Measurements from ENCODE around the gene DDI1. TPM values are rescaled to one million over a fixed set of nuclear protein-coding genes. Genes with fewer than 3 reads are reported as not detected.

DDI1 gene
- total and polyA plus RNA-seq, 8 donors = not detected

DNA sequence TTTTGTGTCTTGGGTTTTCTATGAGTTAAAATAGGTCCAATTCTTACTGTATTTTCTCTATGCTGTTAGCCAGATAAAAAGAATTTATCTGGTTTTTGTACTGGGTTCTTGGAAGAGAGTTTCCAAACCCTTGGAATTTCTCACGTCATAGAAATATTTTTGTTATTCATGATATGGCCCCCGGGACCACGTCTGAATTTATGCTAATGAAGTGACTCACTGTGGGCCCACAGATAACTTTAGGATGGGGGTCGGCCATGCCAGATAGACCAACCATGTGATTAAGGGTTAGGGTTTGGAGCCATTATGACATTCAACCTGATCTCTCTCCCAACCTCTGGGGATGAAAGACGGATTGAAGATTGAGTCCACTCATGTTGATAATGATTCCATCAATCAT is 35.6 kb upstream of the DDI1 start:
- intact Hi-C loops (cut with DNase I; ENCODE audit: low total_unique reads) = no loop called here
- peak in 1 of 2 donors; percentile 22 for DNase-seq
- no peak overlapping the region for H3K4me3 ChIP-seq
- 59 to 89% (median 74%) methylated on average over 5 of the region's 5 CpGs for WGBS, 5 donors
- H3K36me3 ChIP-seq = no peaks in the 10 kb centered on the region
- H3K27me3 ChIP-seq = no peaks in the 10 kb centered on the region
- no peaks in the 10 kb centered on the region for H3K9me3 ChIP-seq
- TF ChIP-seq CTCF (IDR thresholded peaks at IDR 0.05) = no peak
- no peak for TF ChIP-seq EP300 (IDR thresholded peaks at IDR 0.05)
- no peak for TF ChIP-seq POLR2AphosphoS5 (IDR thresholded peaks at IDR 0.05)
- no peak for TF ChIP-seq POLR2A (IDR thresholded peaks at IDR 0.05)
- H3K4me1 ChIP-seq = peaks cover 0 to 19% (median 0%) of the 10 kb centered on the region in 4 donors
- H3K27ac ChIP-seq = no peak overlapping the region

- no peak for DNase-seq
- intact Hi-C loops (cut with DNase I; ENCODE audit: low total_unique reads) = no loop called here
- no peaks in the 10 kb centered on the region for H3K36me3 ChIP-seq
- no peak overlapping the region for H3K27ac ChIP-seq
- TF ChIP-seq POLR2AphosphoS5 (IDR thresholded peaks at IDR 0.05) = no peak
- no peak for TF ChIP-seq CTCF (IDR thresholded peaks at IDR 0.05)
- no peak for TF ChIP-seq POLR2A (IDR thresholded peaks at IDR 0.05)
- TF ChIP-seq EP300 (IDR thresholded peaks at IDR 0.05) = no peak
- H3K27me3 ChIP-seq = no peaks in the 10 kb centered on the region
- peaks cover 0 to 20% (median 0%) of the 10 kb centered on the region in 4 donors for H3K4me1 ChIP-seq
- H3K4me3 ChIP-seq = no peak overlapping the region
- no peaks in the 10 kb centered on the region for H3K9me3 ChIP-seq
- 64 to 83% (median 79%) methylated on average over 3 of the region's 3 CpGs for WGBS, 5 donors
Observed at GRCh38 chr11:104001561-104002056, 34.8 kb upstream of the DDI1 start.

DNA sequence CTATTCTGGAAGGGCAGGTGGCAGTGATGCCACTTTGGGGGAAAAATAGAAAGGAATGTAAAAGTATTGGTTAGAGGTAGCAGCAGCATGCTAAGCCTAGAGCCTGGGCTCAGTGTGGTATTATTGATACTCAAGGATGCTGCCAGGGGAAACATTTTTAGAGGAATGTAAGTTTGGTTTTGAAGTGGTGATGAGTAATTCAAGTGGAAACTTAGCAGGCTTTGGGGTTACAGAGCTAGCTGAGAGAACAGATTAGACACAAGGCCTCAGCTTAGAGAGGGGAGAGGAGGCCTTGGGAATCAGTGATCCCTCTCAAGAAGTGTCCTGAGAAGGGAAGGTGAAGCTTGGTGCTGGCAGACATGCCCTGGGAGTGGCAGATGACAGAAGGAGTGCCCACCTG is 32.9 kb upstream of the DDI1 start:
- Histone ChIP-seq H3K27me3 (no peaks in the 10 kb centered on the region), H3K4me1 (peaks cover 0 to 20% (median 0%) of the 10 kb centered on the region in 4 donors), H3K9me3 (no peaks in the 10 kb centered on the region), H3K4me3 (no peak overlapping the region), H3K27ac (peak overlapping the region in 1 of 5 donors; percentile 12), H3K36me3 (no peaks in the 10 kb centered on the region)
- intact Hi-C loops (cut with DNase I; ENCODE audit: low total_unique reads) = no loop called here
- DNase-seq = no peak
- TF ChIP-seq POLR2AphosphoS5 (IDR thresholded peaks at IDR 0.05) (no peak), POLR2A (IDR thresholded peaks at IDR 0.05) (no peak), EP300 (IDR thresholded peaks at IDR 0.05) (no peak), CTCF (IDR thresholded peaks at IDR 0.05) (no peak)

GRCh38 chr11:104005234-104005855 is 31.1 kb upstream of the DDI1 start:
- peak overlapping the region in 2 of 5 donors; percentile 45 to 67 for H3K27ac ChIP-seq
- no peak for DNase-seq
- TF ChIP-seq EP300 (IDR thresholded peaks at IDR 0.05) (no peak), POLR2AphosphoS5 (IDR thresholded peaks at IDR 0.05) (no peak), POLR2A (IDR thresholded peaks at IDR 0.05) (no peak), CTCF (IDR thresholded peaks at IDR 0.05) (no peak)
- no peaks in the 10 kb centered on the region for H3K36me3 ChIP-seq
- H3K4me3 ChIP-seq = no peak overlapping the region
- WGBS, 5 donors = 18 to 43% (median 28%) methylated on average over 2 of the region's 2 CpGs
- no peaks in the 10 kb centered on the region for H3K27me3 ChIP-seq
- no peaks in the 10 kb centered on the region for H3K9me3 ChIP-seq
- intact Hi-C loops (cut with DNase I; ENCODE audit: low total_unique reads) = no loop called here
- peaks cover 0 to 26% (median 0%) of the 10 kb centered on the region in 4 donors for H3K4me1 ChIP-seq

Data from stomach (tissue), 9 donors.